ENCODE measurements around the gene FAM135A. TPM values are rescaled to one million over a fixed set of nuclear protein-coding genes. Genes with fewer than 3 reads are reported as not detected.

Gene FAM135A
- total RNA-seq, 1 experiment from 2014 or later, result 31.0 TPM

GRCh38 chr6:70507161-70507560 is 93.9 kb downstream of the FAM135A start:
- Histone ChIP-seq H2BK15ac (ENCODE audit: low read depth, low read length) (no peak overlapping the region), H3K9ac (ENCODE audit: extremely low read depth, insufficient read length, low read length) (no peak overlapping the region), H3K4me2 (ENCODE audit: insufficient read depth, insufficient read length, low read length) (no peak overlapping the region), H4K8ac (replicated peaks; ENCODE audit: insufficient read length, low read depth, low read length) (no peak overlapping the region), H2AFZ (ENCODE audit: low read length) (no peak overlapping the region), H4K20me1 (ENCODE audit: control insufficient read depth, insufficient read depth, insufficient read length) (no peaks in the 10 kb centered on the region), H3K27ac (ENCODE audit: insufficient read length, low read depth, low read length) (no peak overlapping the region), H3K79me1 (ENCODE audit: insufficient read depth, low read depth, low read length, poor library complexity, severe bottlenecking) (no peaks in the 10 kb centered on the region), H3K56ac (ENCODE audit: insufficient read length, low read depth, low read length) (no peak overlapping the region), H3K9me3 (ENCODE audit: control insufficient read depth, low read depth, low read length) (peaks cover 6% of the 10 kb centered on the region), H3K4ac (ENCODE audit: low read depth, low read length) (no peak overlapping the region), H3K18ac (ENCODE audit: insufficient read length, low read depth, low read length) (no peak overlapping the region), H2BK5ac (ENCODE audit: insufficient read length, low read length) (no peak overlapping the region), H3K23ac (ENCODE audit: insufficient read length, low read depth, low read length) (no peak overlapping the region), H2BK20ac (ENCODE audit: low read depth, low read length, poor library complexity, severe bottlenecking) (no peak overlapping the region), H3K4me1 (ENCODE audit: insufficient read depth, low read length) (no peaks in the 10 kb centered on the region), H2BK12ac (ENCODE audit: insufficient read length, low read depth, low read length) (no peak overlapping the region), H3K27me3 (ENCODE audit: insufficient read depth, low read length) (no peaks in the 10 kb centered on the region), H2AK5ac (ENCODE audit: insufficient read length, low read length) (no peak overlapping the region), H4K91ac (ENCODE audit: insufficient read length, low read depth, low read length) (no peak overlapping the region), H2BK120ac (ENCODE audit: low read depth, low read length, poor library complexity, severe bottlenecking) (no peak overlapping the region), H3K79me2 (ENCODE audit: insufficient read depth, low read length) (no peaks in the 10 kb centered on the region), H3K23me2 (ENCODE audit: insufficient read length, low read depth, low read length, poor library complexity, severe bottlenecking) (no peaks in the 10 kb centered on the region), H4K5ac (ENCODE audit: insufficient read length, low read depth, low read length) (no peak overlapping the region), H3K14ac (ENCODE audit: insufficient read depth, low read length) (no peak overlapping the region), H3T11ph (ENCODE audit: low read length) (no peak overlapping the region)
- Mint-ChIP-seq H3K4me3 (no peak overlapping the region), H3K27me3 (ENCODE audit: low read depth) (no peaks in the 10 kb centered on the region), H3K27ac (no peak overlapping the region), H3K36me3 (ENCODE audit: insufficient read depth in 1 of 3, low read depth in 3 of 3) (peaks cover 31 to 36% (median 32%) of the 10 kb centered on the region in 3 experiments), H3K9me3 (peaks cover 13 to 18% of the 10 kb centered on the region in 2 experiments), H3K4me1 (peaks cover 0 to 6% of the 10 kb centered on the region in 2 experiments; a peak in 2 of 4 replicates)
- no peak for DNase-seq
- TF ChIP-seq CTCF (conservative IDR thresholded peaks at IDR 0.05), result no peak
- WGBS (ENCODE audit: extremely low coverage, insufficient read length, low lambda C conversion rate), result no CpG with 5 or more reads among the region's 1 CpG
